Subcutaneous adipose tissue (tissue), 4 donors: Measurements from ENCODE around the gene RHBDD2. TPM values are rescaled to one million over a fixed set of nuclear protein-coding genes. Genes with fewer than 3 reads are reported as not detected.

Experiments used
- CTCF ChIP-seq: fragments of 450-650 bp; IDR thresholded peaks from one replicate; pipeline ENCODE4 v1.5.1; 2016; ENCODE audit warnings: low read depth, mild to moderate bottlenecking, control low read depth, antibody characterized with exemption, moderate library complexity
- total RNA-seq, 4 donors: library from RNA; depleted of rRNA; stranded (reverse); fragments of >200 nt; gene quantifications; one replicate each; pipeline ENCODE4 v1.1.0, GENCODE V29; 2016

Gene RHBDD2
- total RNA-seq, 4 donors from 2014 or later: 20.5 to 36.7 (median 26.2) TPM

- no peak for TF ChIP-seq CTCF
Observed at GRCh38 chr7:75925717-75926435, 47.0 kb downstream of the RHBDD2 start.

GRCh38 chr7:75928568-75928914, 49.7 kb downstream of the RHBDD2 start:
- no peak for TF ChIP-seq CTCF

GRCh38 chr7:75931680-75932079, 52.8 kb downstream of the RHBDD2 start:
- no peak for TF ChIP-seq CTCF

- no peak for TF ChIP-seq CTCF
Observed at GRCh38 chr7:75937958-75938786, 59.3 kb downstream of the RHBDD2 start.

Other genes starting within 250 kb of the RHBDD2 start
- gene HIP1, start 140.1 kb upstream of the RHBDD2 start, total RNA-seq: 10 to 100 TPM; 12.6 to 43.3 (median 31.1) TPM
- 1 to 10 TPM in 1 of 4 donors, not detected in 3; 1.5 TPM for gene CCL26, start 106.8 kb upstream of the RHBDD2 start, total RNA-seq
- gene CCL24, start 65.2 kb upstream of the RHBDD2 start, total RNA-seq: 1 to 10 TPM in 2 of 4 donors, not detected in 2; 2.2 to 9.3 TPM
- gene POR, start 36.1 kb downstream of the RHBDD2 start, total RNA-seq: 100 to 1,000 TPM in 1 of 4 donors, 10 to 100 TPM in 3; 72.2 to 107 (median 79.5) TPM
- gene TMEM120A, start 115.6 kb downstream of the RHBDD2 start, total RNA-seq: 100 to 1,000 TPM in 1 of 4 donors, 10 to 100 TPM in 3; 55.2 to 113 (median 79.0) TPM
- 10 to 100 TPM; 14.8 to 37.1 (median 26.0) TPM for gene STYXL1, start 169.0 kb downstream of the RHBDD2 start, total RNA-seq
- gene MDH2, start 169.1 kb downstream of the RHBDD2 start, total RNA-seq: 10 to 100 TPM; 45.0 to 97.2 (median 63.6) TPM